Measurements from ENCODE around the gene TRAIP. TPM values are rescaled to one million over a fixed set of nuclear protein-coding genes. Genes with fewer than 3 reads are reported as not detected.

The TRAIP gene
- total RNA-seq, 1 experiment from 2014 or later, result 20.6 TPM

DNA sequence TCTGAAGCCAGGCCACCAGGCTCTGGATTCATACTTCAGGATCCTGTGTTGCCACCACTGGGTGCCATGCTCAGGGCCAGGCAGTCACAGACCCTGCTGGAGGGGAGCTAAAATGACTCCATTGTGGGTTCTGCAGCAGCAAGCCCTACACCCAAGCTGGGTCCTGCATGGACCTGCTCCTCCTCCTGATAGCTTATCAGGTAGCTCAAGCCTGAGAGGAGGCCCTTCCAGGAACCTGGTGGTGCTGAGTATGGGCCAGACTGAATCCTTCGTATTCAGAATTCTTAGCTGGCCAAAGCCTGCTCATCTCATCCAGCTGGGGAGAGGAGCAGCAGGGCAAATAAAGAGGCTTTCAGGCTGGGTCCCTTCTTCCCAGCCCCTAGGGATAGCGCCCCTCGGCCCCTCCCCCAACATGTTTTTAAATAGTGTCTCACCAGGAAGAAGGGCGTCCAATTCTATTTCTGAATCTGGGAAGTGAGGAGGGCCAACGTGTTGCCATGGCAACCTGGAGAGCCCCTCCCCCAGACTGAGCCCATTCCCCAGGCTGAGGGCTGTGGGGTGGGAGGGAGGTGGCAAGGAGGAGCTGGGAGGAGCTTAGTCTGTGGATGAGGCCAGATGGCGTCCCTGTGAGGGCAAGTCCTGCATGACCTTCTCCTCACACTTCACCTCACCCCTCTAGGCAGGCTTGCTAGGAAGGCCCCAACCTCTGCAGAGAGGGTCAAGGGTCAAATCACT is 24.4 kb upstream of the TRAIP start:
- Histone ChIP-seq H3K4me3 (no peak overlapping the region), H3K9me2 (ENCODE audit: insufficient read depth) (no peaks in the 10 kb centered on the region), H3K27ac (no peak overlapping the region), H2AFZ (no peak overlapping the region), H3K4me1 (replicated peaks; ENCODE audit: insufficient read depth) (no peaks in the 10 kb centered on the region), H3K79me2 (ENCODE audit: low read depth) (no peaks in the 10 kb centered on the region), H3K36me3 (ENCODE audit: low read depth) (no peaks in the 10 kb centered on the region), H3K27me3 (ENCODE audit: insufficient read depth, low read depth) (no peaks in the 10 kb centered on the region), H4K20me1 (ENCODE audit: insufficient read depth) (no peaks in the 10 kb centered on the region), H3K4me2 (no peak overlapping the region), H3K9me3 (ENCODE audit: insufficient read depth, low read depth) (no peaks in the 10 kb centered on the region), H3F3A (ENCODE audit: insufficient read depth, low read depth) (0 out of 2 replicates have a peak, but pooled peaks cover 4% of the 10 kb centered on the region)
- ChIA-PET CTCF (interaction anchor here (0.6 kb wide), 1 partner anchor 12 kb away, joined by 3 read pairs; no protein-coding TSS in a partner anchor), POLR2A (ENCODE audit: unreplicated experiment) (interaction anchor here (0.7 kb wide), 2 partner anchors 20 to 72 kb away, joined by 4 to 5 read pairs; no protein-coding TSS in a partner anchor)
- DNase-seq, result no peak
- TF ChIP-seq EZH2 (IDR thresholded peaks at IDR 0.05; ENCODE audit: low read depth), result no peak
- TF ChIP-seq, protein P1, sequence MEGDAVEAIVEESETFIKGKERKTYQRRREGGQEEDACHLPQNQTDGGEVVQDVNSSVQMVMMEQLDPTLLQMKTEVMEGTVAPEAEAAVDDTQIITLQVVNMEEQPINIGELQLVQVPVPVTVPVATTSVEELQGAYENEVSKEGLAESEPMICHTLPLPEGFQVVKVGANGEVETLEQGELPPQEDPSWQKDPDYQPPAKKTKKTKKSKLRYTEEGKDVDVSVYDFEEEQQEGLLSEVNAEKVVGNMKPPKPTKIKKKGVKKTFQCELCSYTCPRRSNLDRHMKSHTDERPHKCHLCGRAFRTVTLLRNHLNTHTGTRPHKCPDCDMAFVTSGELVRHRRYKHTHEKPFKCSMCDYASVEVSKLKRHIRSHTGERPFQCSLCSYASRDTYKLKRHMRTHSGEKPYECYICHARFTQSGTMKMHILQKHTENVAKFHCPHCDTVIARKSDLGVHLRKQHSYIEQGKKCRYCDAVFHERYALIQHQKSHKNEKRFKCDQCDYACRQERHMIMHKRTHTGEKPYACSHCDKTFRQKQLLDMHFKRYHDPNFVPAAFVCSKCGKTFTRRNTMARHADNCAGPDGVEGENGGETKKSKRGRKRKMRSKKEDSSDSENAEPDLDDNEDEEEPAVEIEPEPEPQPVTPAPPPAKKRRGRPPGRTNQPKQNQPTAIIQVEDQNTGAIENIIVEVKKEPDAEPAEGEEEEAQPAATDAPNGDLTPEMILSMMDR (conservative IDR thresholded peaks at IDR 0.05), result no peak
- no TSS peak for BruUV-seq (replicated peaks)
- intact Hi-C loops (cut with micrococcal nuclease; ENCODE audit: unreplicated experiment), result no loop called here

DNA sequence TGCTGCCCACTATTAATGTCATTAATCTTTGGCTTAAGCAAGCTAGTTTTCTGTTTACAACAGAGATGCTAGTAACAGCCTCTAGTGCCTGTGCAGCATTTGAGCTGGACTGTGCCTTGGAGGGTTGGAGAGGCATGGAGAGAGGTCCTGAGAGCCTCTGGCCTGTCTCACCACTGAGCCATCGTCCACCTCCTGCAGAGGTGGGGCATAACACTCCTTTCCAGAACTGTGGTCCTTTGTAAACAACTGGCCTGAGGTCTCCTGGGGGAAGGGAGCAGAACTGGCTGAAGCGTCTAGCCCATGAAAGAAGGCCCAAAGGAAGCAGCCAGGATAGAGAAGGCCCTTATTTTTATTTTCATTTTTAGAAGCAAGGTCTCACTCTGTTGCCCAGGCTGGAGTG is 23.4 kb upstream of the TRAIP start:
- Histone ChIP-seq H3K4me2 (no peak overlapping the region), H3F3A (ENCODE audit: insufficient read depth, low read depth) (0 out of 2 replicates have a peak, but pooled peaks cover 4% of the 10 kb centered on the region), H3K4me1 (replicated peaks; ENCODE audit: insufficient read depth) (no peaks in the 10 kb centered on the region), H3K9me3 (ENCODE audit: insufficient read depth, low read depth) (no peaks in the 10 kb centered on the region), H3K27ac (no peak overlapping the region), H2AFZ (no peak overlapping the region), H3K9me2 (ENCODE audit: insufficient read depth) (no peaks in the 10 kb centered on the region), H3K79me2 (ENCODE audit: low read depth) (no peaks in the 10 kb centered on the region), H3K4me3 (no peak overlapping the region), H4K20me1 (ENCODE audit: insufficient read depth) (no peaks in the 10 kb centered on the region), H3K36me3 (ENCODE audit: low read depth) (no peaks in the 10 kb centered on the region), H3K27me3 (ENCODE audit: insufficient read depth, low read depth) (no peaks in the 10 kb centered on the region)
- no peak for TF ChIP-seq EZH2 (IDR thresholded peaks at IDR 0.05; ENCODE audit: low read depth)
- TF ChIP-seq, protein P1 (conservative IDR thresholded peaks at IDR 0.05), result no peak
- no peak for DNase-seq
- CTCF ChIA-PET, result no interaction called here
- intact Hi-C loops (cut with micrococcal nuclease; ENCODE audit: unreplicated experiment), result no loop called here
- no TSS peak for BruUV-seq (replicated peaks)
- POLR2A ChIA-PET (ENCODE audit: unreplicated experiment), result interaction anchor here (0.6 kb wide), 1 partner anchor 306 kb away, joined by 3 read pairs; no protein-coding TSS in a partner anchor

DNA sequence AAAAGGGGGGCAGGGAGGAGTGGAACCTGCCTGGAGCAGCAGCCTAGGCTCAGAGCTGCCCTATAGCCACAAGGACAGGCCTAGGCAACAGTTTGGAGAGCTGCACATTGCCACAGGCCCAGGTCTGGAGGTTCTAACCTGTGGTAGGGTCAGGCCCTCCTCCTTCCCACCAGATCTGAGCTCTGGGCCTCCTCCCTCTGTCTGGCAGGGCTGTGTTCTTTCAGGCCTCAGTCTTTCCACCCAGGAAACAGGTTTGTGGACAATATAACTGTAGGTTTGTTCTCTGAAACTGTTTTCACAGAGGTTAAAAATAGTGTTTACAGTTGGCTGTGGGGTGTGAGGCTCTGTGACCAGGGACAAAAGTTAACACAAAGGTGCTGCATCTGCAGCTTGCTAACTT is 22.3 kb upstream of the TRAIP start:
- no peak overlapping the region for H3K27ac ChIP-seq
- CTCF ChIA-PET, result interaction anchor here (0.6 to 0.7 kb wide), 2 partner anchors 22 to 443 kb away, joined by 5 to 9 read pairs; no protein-coding TSS in a partner anchor
- no peaks in the 10 kb centered on the region for H4K20me1 ChIP-seq (ENCODE audit: insufficient read depth)
- no peak overlapping the region for H2AFZ ChIP-seq
- no peaks in the 10 kb centered on the region for H3K36me3 ChIP-seq (ENCODE audit: low read depth)
- no peak overlapping the region for H3K4me3 ChIP-seq
- POLR2A ChIA-PET (ENCODE audit: unreplicated experiment), result interaction anchor here (0.6 to 0.7 kb wide), 2 partner anchors 25 to 58 kb away, joined by 3 to 5 read pairs; partner anchors contain the start of gene MST1R
- H3F3A ChIP-seq (ENCODE audit: insufficient read depth, low read depth), result no peaks in the 10 kb centered on the region
- intact Hi-C loops (cut with micrococcal nuclease; ENCODE audit: unreplicated experiment), result no loop called here
- no peaks in the 10 kb centered on the region for H3K9me2 ChIP-seq (ENCODE audit: insufficient read depth)
- BruUV-seq (replicated peaks), result no TSS peak
- DNase-seq, result no peak
- H3K4me2 ChIP-seq, result no peak overlapping the region
- no peaks in the 10 kb centered on the region for H3K27me3 ChIP-seq (ENCODE audit: insufficient read depth, low read depth)
- no peaks in the 10 kb centered on the region for H3K79me2 ChIP-seq (ENCODE audit: low read depth)
- no peaks in the 10 kb centered on the region for H3K4me1 ChIP-seq (replicated peaks; ENCODE audit: insufficient read depth)
- no peaks in the 10 kb centered on the region for H3K9me3 ChIP-seq (ENCODE audit: insufficient read depth, low read depth)
- no peak for TF ChIP-seq EZH2 (IDR thresholded peaks at IDR 0.05; ENCODE audit: low read depth)
- TF ChIP-seq, protein P1 (conservative IDR thresholded peaks at IDR 0.05), result no peak
